ENCODE measurements around the gene MTHFD1.

DNA sequence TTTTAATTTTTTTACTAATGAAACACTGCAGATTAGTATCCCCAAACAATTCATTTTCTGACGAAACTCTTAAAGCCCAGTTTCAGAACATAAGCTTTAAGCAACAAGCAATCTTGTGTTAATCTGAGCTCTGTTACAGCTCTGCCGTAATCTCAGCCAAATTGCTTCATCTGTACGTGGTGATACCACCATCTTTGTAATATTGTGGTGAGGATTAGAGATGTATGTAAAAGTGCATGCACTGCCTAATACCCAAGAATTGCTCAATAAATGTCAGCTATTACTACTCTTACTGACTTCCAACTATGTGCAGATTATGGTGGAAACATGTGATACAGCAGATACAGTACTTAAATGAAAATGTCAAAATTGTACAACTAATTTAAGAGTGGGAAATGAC lies 78.9 kb downstream of the MTHFD1 start:
- no peak for TF ChIP-seq POLR2A (IDR thresholded peaks at IDR 0.05; ENCODE audit: low read depth, low read length)
- TF ChIP-seq TAF1 (IDR thresholded peaks at IDR 0.05; ENCODE audit: borderline replicate concordance, low read depth, low read length) = no peak
- no peak for TF ChIP-seq POLR2AphosphoS5 (IDR thresholded peaks at IDR 0.05; ENCODE audit: low read depth, low read length)

Data from GM12892 (cell line).